ENCODE measurements around the gene HOXD8.

HOXD8 gene

DNA sequence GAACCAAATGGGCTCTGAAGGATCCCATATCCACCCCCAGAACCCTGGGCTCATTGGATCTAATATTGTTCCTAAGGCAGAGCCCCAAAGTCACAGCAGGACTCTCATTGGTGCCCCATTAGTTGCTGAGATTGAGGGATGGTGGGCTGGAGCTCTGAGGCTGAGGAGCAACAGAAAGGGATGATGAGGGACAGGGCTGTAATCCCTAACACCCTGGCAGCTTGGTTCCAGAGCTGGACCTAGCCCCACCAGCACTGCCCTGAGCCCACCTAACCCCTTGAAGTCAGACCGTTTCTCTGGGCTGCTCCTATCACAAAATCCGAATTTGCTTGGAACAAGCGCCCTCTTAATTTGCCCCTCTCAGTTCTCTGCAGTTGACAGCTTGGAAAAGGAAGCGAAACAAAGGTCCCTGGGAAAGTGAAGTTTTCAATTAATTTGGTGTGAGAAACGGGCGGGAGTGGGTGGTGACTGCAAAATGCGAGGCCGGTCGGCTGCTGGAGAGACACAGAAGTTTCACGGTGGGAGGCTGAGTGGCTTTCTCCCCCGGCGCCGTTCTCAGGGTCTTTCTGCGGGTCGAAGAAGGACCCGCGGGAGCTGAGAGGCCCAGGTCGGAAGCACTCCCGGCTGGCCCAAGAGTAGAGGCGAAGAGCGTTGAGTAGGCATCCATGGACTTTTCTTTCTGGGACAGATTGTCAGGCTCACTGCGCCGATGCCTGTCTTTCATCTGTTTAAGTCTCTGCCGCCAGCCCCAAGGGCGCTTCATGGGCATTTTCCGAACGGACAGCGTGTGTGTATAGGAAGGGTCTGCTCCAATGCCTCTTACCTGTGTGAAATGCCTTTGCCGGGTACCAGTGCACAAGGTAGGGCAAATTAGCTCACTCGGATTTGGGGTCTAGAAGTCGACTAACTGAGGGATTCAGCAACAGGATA is 37.9 kb upstream of the HOXD8 start:
- no peak for DNase-seq

DNA sequence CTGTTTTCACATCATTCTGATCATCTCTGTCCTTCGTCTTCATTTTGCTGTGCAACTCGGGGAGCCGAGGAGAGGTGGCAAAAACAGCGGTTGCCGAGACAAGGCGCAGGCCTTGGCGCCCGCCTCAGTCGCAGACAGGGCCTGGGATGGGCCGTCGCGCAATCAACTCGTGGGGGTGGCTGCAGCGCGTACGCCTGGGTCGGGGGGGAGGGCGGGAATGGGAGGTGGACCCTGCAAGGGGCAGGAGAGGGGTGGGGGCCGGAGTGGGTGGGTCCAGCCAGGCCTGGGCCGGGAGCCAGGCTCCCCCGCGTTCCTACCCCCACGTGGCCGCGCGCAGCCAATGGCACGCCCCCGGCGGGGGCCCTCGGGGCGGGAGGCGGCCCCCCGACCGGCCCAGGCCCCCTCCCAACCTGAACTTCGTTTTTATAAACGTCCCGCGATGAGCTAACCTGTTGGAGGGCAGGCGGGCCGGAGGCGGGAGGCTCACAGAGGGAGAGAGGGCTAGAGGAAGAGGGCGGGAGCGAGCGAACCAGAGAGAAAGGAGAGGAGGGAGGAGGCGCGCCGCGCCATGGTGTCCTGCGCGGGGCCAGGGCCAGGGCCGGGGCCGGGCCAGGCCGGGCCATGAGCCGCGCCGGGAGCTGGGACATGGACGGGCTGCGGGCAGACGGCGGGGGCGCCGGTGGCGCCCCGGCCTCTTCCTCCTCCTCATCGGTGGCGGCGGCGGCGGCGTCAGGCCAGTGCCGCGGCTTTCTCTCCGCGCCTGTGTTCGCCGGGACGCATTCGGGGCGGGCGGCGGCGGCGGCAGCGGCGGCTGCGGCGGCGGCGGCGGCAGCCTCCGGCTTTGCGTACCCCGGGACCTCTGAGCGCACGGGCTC is 37.0 kb upstream of the HOXD8 start, which contains the start of gene HOXD13:
HOXD13 (plus strand) TSS at position 452 of the 875 bp plus-strand sequence; CDS start at position 622, 170 bp downstream.
- DNase-seq: no peak

GRCh38 chr2:176093145-176093897 is 36.2 kb upstream of the HOXD8 start:
- DNase-seq: no peak

DNA sequence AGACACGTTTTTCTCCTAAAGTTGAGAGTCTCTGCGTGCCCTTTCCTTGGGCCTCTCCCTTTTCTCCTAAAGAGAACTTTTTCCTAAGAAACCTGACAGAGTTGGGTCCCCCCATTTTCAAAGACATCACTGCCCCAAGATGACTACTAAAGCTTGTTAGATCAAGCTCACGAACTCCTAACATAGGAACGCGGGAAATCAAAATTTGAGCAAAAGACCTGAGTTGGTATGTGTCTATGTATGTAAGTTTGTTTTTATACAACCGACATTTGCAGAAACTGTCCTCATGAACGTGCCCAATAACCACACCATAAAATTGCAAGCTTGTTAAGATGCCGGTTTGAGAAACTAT is 35.6 kb upstream of the HOXD8 start:
- no peak for DNase-seq

DNA sequence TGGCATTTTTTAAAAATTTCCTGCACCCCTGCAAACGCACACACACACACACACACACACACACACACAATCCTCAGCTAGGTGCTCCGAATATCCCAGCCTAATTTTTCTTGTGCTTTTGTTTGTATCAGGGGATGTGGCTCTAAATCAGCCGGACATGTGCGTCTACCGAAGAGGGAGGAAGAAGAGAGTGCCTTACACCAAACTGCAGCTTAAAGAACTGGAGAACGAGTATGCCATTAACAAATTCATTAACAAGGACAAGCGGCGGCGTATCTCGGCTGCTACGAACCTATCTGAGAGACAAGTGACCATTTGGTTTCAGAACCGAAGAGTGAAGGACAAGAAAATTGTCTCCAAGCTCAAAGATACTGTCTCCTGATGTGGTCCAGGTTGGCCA is 35.2 kb upstream of the HOXD8 start:
- no peak for DNase-seq

DNA sequence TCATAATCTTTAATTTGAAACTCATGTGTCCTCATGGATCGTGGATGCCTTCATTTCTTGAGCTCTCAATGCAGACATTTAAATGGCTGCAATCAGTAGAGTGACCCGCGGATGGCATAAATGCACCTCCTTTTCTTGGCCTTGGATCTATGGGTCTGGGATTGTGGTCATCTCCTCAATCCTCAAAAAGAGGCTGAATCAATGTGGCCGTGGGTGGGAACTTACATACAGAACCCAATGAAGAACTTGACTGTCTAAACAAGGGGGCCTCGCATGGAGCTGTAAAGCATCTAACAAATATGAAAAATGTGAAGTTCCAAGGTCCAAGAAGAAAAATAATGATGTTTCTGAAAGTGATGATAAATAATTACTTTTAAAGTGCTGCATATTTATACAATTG is 34.1 kb upstream of the HOXD8 start:
- DNase-seq: no peak

DNA sequence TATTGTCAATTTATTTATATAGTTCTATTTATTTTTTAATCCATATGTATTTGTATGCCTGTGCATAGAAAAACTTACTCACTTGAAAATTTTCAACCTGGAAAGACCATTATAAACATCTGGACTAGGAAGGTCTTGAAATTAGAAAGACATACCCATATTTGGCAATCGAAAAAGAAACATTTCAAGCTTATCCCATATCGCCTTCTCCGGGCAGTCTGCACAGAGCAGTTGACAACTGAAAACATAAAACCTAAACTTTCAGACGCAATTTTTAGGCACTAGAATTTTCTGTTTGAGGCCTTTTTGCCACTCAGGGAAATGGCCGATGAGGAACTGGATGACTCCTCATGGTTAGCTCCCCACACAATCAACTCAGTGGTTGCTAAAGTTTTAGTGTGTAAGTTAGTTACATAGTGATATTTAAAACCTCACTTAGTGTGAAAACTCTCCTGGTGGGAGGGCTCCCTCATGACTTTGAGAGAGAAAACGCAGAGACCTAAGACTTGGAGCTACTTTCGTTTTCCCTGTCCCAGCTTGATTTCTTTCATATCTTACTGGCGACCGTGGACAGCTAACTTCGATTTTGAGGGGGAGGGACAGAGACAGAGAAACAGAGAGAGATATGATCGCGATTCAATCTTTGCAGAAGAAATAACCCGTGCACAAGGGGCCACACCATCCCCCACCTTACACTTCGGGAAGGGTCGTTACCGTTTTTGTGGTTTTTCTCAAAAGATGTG is 33.1 kb upstream of the HOXD8 start:
- no peak for DNase-seq

DNA sequence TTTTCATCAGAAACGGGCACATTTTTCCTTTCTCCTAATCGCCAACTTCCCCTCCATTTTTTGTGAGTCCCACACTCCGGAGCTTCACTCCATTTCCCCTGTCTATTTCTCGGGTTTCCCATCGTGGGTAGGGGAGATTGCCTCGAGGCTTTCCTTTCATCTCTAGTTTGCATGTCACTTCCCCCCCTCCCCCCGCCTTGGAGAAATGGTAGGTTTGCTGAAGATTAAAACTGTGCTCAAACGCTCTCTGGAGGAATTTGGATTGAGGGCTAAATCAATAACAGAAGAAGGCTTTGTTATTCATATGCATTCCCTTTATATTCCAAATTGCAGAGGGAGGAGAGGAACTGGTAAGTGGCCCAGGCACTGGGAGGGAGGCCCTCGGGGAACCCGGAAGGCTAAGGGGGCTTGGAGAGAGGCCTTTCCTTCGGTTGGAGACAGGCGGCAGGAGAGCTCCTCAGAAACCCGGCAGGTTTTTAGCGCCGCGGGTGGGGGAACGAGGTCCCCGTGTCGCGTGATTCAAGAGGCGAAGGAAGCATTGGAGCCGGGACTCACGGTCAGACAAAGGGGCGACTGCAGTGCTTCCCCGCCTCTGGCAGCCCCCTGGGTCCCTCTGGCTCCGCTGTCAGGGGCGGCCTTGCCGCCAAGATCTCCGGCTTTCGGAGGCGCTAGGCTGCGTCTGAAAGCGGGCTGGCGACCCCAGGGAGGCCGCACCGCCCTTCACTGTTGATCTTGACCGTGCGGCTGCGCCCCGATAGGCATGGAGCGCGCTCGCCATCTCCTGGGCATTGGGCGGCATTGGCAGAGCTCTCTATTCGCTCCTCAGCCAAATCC is 32.3 kb upstream of the HOXD8 start:
- DNase-seq: peak; percentile 44

GRCh38 chr2:176097820-176098365 is 31.6 kb upstream of the HOXD8 start:
- DNase-seq: no peak

GRCh38 chr2:176098366-176099158 is 30.9 kb upstream of the HOXD8 start:
- DNase-seq: no peak

GRCh38 chr2:176099159-176099727 is 30.3 kb upstream of the HOXD8 start:
- DNase-seq: no peak

DNA sequence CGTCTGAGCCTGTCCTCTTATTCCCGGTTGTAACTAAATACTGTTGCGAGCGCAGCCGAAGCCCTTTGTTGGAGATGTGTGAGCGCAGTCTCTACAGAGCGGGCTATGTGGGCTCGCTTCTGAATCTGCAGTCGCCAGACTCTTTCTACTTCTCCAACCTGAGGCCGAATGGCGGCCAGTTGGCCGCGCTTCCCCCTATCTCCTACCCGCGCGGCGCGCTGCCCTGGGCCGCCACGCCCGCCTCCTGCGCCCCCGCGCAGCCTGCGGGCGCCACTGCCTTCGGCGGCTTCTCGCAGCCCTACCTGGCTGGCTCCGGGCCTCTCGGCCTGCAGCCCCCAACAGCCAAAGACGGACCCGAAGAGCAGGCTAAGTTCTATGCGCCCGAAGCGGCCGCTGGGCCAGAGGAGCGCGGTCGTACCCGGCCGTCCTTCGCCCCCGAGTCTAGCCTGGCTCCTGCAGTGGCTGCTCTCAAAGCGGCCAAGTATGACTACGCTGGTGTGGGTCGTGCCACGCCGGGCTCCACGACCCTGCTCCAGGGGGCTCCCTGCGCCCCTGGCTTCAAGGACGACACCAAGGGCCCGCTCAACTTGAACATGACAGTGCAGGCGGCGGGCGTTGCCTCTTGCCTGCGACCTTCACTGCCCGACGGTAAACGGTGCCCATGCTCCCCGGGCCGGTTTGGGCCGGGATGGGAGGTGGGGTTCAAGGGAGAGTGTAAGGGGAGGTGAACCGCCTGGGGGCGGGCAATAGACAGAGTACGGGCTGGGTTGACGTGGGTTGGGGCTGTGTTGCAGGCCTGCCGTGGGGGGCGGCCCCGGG is 29.6 kb upstream of the HOXD8 start, which contains the start of gene HOXD12:
HOXD12 (plus strand) TSS at position 68 of the 819 bp plus-strand sequence; CDS start at position 75, 7 bp downstream.
- no peak for DNase-seq

DNA sequence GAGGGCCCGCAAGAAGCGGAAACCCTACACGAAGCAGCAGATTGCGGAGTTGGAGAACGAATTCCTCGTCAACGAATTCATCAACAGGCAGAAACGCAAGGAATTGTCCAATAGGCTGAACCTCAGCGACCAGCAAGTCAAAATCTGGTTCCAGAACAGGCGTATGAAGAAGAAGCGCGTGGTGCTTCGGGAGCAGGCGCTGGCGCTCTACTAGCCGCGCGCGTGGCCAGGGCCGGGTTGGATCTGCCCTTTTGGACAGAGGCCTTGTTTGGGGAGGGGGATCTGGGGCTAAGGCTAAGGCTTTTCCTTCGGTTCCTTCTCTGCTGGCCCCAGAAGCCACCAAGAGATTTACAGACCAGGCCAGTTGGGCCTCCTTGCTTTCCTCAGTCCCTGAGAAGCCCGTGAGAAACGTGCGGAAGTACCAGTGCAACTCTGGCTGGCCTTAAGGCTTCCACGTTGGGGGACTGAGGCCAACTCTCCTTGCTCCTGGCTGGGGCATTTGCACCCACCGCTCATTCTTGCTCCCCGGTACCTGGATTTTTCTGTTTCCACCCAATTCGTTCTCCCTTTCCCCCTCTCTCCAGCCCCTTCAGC is 28.9 kb upstream of the HOXD8 start:
- DNase-seq: no peak

DNA sequence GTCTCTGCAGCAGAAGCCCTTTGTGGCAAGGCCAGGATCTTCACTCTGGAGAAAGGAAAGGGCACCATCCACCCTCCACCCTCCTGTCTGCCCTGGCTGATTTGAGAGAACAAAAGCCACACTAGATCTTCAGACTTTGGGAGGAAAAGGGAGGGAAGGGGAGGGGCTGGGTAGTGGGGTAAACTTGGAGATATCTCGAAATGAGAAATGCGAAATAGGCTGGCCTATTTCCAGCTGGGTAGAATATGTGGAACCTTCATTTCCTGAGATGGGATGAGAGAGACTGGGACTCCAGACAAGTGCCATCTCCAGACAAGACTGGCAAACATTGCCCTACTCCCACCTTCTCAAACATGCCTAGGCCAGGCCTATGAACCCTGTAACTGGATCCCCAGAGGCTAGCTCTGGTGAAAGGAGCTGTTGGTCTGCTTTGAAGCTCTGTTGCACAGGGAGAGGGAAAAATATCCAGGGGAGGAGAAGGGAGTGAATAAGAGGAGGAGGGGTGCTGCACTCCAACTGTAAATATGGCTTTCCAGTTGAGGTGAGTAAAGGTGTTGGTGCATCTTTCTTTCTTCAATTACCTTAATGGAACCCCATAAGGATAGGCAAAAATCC is 28.2 kb upstream of the HOXD8 start:
- no peak for DNase-seq

DNA sequence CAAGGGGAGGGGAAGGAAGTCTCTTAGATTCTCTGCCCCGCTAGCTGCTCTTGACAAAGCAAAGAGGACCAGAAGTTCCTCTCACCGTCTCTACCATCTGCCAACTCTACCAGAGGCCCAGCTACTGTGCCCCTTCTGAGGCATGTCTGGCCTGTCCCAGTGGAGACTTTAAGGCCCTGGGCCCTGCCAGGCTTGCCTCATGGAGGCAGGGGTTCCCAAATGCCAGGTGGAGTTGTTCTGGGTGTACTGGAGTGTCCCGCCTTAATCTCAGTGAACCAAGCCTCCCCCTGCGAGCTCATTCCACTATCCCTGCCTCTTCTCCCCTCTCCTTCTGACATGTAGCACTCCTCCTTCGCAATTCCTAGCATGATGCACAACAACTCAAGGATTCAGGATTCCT is 27.7 kb upstream of the HOXD8 start:
- DNase-seq: no peak

DNA sequence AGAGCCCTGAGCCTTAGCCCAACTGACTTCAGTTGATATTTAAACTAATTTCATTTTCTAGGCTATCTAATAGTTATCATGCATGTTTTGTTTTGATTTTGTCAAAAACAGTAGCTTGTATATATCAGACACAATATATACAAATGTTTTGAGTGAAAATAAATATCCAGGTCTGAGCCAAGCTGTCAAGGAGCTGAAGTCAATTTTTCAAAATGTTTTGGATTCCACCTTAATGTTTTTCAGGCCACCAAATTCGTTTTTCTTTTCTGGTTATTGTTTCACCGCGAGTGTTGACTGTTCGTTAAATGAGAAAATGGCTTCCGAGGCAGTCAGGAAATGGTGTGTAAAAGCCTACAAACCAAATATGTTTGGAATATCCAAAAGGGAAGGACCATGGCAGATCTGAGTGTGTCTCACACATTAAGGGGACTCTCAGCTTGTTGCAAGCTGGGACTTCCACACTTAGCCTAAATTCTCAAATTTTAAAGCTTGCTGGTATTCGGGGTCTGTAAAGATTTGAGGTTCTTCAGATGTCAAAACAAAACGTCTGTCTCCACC is 27.1 kb upstream of the HOXD8 start:
- no peak for DNase-seq

DNA sequence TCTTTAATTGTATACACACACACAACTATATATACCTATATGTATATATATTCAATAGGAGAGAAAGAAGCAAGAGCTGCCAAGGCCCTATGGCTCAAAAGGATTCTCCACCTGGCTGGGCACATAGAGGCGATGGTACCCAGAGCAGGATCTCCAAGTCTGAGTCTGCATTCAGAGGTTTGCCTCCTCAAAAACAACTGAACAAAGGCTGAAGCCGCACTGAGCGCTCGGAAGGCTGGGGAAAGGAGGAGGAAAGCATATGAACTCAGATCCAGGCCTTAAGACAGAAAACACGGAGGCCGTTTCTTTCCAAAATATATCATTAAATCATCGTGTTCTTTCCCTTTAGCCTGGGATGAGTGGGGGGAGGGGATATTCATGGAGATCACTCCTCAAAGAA is 26.3 kb upstream of the HOXD8 start:
- no peak for DNase-seq

All from CD4-positive, alpha-beta T cell treated with Interleukin-15 for 1 hour (primary cell).